GM12891 (cell line): Measurements from ENCODE around the gene WTIP.
"Not testable (repeated sequence)": the region's sequence is repeated elsewhere in the genome, so short reads cannot be mapped to it uniquely, and the experiment has no call there.

Source experiments
- DNase-seq: peaks from one replicate; pipeline ENCODE4 v3.0.0; 2011; ENCODE audit warnings: low spot score; ENCODE audit not compliant: insufficient read length
- FAIRE-seq: peaks from 2 replicates; lab custom pipeline; 2011; peaks lifted over from hg19 to GRCh38; lab: Jason Lieb, UNC
- PAX5 ChIP-seq: IDR thresholded peaks from 2 replicates; pipeline ENCODE4 v1.6.1; 2011; ENCODE audit warnings: low read length, moderate library complexity, mild to moderate bottlenecking; ENCODE audit not compliant: insufficient read depth, severe bottlenecking
- POLR2A ChIP-seq: IDR thresholded peaks from 2 replicates; pipeline ENCODE4 v1.6.1; 2011; ENCODE audit warnings: low read depth, low read length, control low read depth
- POLR2AphosphoS5 ChIP-seq: IDR thresholded peaks from 2 replicates; pipeline ENCODE4 v1.6.1; 2011; ENCODE audit warnings: low read depth, low read length, control low read depth
- POU2F2 ChIP-seq: IDR thresholded peaks from 2 replicates; pipeline ENCODE4 v1.6.1; 2011; ENCODE audit warnings: low read depth, mild to moderate bottlenecking, control low read depth, low read length, moderate library complexity
- SPI1 ChIP-seq: IDR thresholded peaks from 2 replicates; pipeline ENCODE4 v1.6.1; 2011; ENCODE audit warnings: low read depth, low read length, control low read depth
- TAF1 ChIP-seq: IDR thresholded peaks from 2 replicates; pipeline ENCODE4 v1.6.1; 2011; ENCODE audit warnings: low read depth, low read length, control low read depth

Gene WTIP

DNA sequence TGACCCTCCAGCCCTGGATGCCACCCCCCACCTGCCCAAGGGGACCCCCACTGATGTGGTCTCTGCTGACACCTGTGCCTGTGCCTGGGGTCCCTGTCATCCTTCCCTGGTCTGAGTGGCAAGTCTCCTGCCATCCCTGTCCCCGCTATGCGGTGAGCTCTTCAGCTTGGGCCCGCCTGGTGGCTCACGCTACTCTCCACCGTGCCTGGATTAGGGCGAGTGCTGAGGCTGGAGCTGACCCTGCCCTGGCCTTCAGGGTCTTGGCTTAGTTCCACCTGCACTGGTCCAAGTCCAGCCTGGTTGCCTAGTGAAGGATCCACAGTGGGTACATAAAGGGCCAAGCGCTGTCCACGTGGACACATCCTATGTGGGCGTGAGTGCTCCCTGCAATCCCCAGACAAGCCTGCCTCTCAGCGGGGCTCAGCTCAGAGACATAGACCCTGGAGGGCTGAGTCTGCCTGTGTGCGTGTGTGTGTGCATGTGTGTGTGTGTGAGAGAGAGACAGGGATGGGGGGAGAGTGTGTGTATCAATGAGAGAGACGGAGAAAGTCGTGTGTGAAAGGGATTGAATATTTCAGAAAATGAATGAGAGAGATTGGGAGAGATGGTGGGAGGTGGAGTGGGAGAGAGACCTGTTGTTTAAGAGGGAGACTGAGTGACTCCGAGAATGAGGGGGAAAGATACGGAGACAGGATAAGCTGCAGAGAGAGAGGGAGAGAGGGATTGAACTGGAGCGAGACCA, 22.1 kb downstream of the WTIP start:
- no peak for FAIRE-seq
- TF ChIP-seq POLR2AphosphoS5 (no peak), POLR2A (no peak), SPI1 (no peak), POU2F2 (no peak), PAX5 (no peak), TAF1 (no peak)

DNA sequence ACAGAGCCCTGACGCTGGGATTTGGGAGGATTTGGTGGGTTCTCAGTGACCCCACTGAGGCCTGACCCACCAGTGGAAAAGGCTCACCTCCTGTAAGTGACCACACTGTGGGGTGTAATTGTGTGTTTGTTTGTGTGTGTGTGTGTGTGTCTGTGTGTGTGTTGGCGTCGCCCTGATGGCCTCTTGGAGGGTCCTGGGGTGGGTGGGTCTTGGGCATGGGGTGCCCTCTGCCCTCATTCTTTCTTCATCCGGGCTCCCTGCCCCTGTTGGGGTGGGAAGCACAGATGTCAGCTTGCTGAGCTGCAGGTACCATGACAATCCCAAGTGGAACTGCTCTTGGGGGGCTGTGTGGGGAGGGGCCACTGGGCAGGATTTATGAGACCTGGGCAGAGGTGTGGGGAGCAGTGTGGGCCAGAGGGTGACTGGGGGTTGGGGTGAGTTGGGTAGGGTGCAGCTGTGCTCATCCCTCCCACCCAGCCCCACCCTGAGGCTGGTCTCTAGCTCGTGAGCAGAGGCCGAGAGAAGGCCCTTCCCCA, 22.8 kb downstream of the WTIP start:
- DNase-seq (no peak), FAIRE-seq (no peak)
- TF ChIP-seq POU2F2 (no peak), POLR2A (no peak), PAX5 (no peak), TAF1 (no peak), POLR2AphosphoS5 (no peak), SPI1 (no peak)

More for the DNA sequence above, 22.1 kb downstream of the WTIP start:
- no peak for DNase-seq

DNA sequence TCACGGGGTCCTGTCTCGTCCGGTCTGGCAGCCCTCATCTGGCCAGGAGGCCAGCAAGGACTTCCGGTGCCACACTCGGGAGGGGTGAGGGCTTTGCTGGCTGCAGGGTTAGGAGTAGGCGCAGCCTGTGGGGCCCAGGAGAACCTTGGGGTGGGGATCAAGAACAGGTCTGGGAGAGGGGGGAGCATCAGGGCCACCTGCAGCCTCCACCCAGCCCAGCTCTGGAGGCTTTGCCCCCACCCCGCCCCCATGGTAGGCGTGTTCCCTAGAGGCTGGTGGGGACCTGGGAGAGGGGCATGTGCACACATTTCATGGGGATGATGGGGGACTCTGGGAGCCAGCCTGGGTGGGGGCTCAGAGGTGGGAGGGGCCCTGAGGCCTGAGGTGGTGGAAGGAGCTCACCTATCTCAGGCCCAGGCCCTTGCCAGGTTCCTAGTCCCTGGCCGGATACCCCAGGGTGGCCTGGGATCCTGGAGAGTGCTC, 23.3 kb downstream of the WTIP start:
- DNase-seq (no peak), FAIRE-seq (no peak)
- TF ChIP-seq PAX5 (no peak), TAF1 (no peak), POLR2A (no peak), SPI1 (no peak), POU2F2 (no peak), POLR2AphosphoS5 (no peak)

DNA sequence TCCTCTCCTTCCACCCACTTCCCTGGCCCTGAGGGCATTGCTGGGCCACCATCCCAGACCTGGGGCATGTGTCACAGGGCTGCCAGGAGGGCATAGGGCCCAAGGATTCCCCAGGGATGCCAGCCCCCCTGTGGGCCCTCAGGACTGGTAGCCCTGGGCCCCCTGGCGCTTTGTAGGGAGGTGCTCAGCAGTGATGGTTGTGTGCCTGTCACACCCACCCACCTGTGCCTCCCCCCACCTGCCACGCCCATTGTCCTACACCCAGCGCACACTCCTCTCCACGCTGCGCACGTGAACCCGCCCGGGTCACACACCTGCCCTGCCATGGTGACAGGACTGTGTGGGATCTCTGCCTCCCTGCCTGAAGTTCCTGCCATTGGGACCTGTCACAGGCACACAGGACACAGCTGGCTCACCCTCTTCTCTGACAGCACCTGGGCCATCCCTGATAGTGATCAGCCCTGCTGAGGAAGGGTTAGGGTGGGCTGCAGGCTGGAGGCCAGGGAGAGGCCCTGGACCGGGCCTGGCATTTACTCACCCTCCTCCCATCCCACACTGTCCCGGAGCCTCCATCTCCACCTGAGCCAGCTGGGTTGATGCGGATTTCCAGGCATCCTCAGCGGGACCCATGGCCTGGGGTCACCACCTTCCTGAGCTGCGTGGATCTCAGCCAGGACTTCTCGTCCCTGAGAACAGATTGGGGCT, 23.9 kb downstream of the WTIP start:
- DNase-seq (no peak), FAIRE-seq (no peak)

DNA sequence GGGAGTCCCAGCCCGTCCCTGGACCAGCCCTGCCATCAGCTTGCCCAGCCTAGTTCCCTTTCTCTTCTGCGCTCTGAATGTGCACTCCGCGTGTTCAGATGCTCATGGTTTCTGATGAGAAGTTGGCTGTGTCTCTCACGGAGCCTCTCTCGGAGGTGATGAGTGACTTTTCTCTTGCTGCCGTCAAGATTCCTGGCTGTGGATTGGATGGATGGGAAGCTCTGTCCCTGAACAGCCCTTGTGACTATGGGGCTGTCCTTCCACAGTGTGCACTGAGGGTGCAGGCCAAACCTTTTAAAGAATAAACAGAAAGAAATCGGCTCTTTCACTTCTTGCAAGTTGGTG, 24.4 kb downstream of the WTIP start:
- TF ChIP-seq TAF1 (no peak), SPI1 (no peak), POU2F2 (no peak), PAX5 (no peak), POLR2A (no peak), POLR2AphosphoS5 (no peak)
- DNase-seq (no peak), FAIRE-seq (no peak)

More for the DNA sequence above, 23.9 kb downstream of the WTIP start:
- TF ChIP-seq SPI1 (no peak), POLR2A (no peak), TAF1 (no peak), PAX5 (no peak), POLR2AphosphoS5 (no peak), POU2F2 (no peak)

DNA sequence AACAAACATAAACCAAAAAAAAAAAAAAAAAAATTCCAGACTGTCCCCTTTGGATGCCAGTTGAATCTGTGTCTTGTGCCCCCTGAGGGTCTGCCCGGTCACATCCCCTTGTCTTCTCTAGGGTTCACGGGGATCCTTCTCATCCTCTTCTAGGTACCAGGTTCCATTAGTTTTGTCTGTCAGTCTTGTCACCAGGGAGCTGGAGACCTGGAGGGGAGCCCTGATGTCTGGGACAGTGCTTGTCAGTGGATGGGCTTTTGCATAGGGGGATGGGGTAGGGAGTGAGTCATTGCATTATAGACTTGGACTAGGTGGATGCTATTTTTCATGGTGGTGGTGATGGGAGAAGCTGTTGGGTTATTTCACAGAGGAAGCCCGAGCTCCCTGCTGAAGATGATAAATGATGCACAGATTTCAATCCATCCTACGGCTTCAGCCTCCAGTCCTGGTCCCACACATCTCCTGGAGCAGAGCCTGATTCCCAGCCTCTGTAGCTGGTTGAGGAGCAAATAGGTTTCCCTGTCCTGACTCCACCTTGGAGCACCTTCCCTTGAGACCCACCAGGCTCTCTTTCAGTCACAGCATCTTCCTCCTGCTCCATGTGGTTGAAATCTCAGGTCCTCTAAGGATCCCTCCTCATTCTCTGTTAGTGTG, 26.0 kb downstream of the WTIP start:
- FAIRE-seq (no peak), DNase-seq (no peak)
- no peak for TF ChIP-seq TAF1
- TF ChIP-seq POLR2AphosphoS5: no peak
- no peak for TF ChIP-seq SPI1
- TF ChIP-seq PAX5: no peak
- TF ChIP-seq POLR2A: no peak
- TF ChIP-seq POU2F2: no peak

DNA sequence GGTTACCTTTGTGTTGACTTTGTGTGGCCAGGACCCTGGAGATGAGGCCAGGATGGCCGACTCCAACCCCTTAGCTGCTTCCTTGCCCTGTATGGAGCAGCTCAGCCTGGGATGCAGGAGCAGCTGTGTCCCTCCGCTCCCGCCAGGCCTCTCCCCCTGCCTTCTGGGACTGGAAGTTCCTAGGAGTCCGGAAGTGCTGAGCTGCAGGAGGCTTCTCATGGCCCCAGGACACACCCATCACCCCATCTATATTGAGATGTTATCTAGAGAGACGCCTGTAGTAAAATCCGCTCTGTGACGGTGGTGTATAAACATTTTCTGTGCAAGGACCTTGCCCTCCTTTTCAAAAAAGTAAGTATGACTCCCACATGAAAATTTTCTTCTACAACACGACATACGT, 27.0 kb downstream of the WTIP start:
- no peak for TF ChIP-seq TAF1
- FAIRE-seq (no peak), DNase-seq (no peak)

DNA sequence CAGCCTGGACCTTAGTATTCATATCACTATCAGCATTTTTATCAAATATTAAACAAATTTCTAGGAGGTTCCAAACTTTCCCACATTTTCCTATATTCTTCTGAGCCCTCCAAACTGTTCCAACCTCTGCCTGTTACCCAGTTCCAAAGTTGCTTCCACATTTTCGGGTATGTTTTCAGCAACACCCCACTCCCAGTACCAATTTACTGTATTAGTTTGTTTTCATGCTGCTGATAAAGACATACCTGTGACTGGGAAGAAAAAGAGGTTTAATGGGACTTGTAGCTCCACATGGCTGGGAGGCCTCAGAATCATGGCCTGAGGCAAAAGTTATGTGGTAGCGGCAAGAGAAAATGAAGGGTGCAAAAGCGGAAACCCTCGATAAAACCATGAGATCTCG, 29.3 kb downstream of the WTIP start:
- FAIRE-seq, DNase-seq: not testable (repeated sequence)

DNA sequence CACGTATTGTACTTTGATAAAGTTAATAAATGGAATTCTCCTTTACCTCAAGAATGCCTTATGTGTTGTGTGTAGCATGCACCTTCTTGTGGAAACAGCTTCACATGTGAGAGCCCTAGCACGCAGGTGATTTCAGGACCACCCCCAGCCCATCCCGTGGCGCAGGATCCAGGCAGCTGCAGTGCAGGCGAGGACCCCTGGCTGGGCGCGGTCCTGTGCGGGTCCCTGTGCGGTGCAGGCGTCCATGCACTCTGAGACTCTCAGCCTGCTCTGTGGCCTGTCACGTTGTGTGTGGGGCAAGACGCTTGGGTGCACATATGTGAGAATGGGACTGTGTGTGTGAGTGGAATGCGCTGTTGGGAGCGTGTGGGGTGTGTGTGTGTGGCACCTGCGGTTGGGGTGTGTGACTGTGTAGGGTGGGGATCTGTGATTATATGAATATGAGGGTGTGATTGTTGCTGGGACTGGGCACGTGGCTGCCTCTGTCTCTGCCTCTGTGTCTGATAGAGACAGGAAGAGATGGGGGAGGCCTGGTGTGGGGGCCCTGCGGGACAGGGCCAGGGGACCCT, 30.8 kb downstream of the WTIP start:
- no peak for FAIRE-seq
- TF ChIP-seq SPI1 (no peak), POLR2AphosphoS5 (no peak), POU2F2 (no peak), POLR2A (no peak), PAX5 (no peak), TAF1 (no peak)

DNA sequence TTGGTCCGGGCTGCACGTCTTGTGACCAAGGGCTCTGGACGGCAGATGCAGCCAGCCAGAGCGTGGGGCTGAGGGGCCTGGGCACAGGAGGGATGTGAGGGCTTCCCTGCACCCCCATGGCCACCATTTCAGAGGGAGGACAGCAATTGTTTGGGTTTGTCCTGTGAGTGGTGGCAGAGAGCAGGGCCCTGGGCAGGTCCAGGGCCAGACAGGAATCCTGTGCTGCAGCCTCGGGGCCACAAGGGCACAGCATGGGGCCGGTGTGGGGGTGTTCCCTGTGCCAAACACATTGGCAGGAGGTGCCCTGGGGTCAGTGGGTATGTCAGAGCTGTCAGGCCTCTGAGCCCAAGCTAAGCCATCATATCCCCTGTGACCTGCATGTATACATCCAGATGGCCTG, 32.2 kb downstream of the WTIP start:
- no peak for TF ChIP-seq POU2F2
- TF ChIP-seq SPI1: no peak
- no peak for TF ChIP-seq TAF1
- TF ChIP-seq PAX5: no peak
- no peak for TF ChIP-seq POLR2AphosphoS5
- no peak for TF ChIP-seq POLR2A
- DNase-seq: no peak
- no peak for FAIRE-seq

More for the DNA sequence above, 30.8 kb downstream of the WTIP start:
- no peak for DNase-seq
